ENCODE measurements around the gene CA7. TPM values are rescaled to one million over a fixed set of nuclear protein-coding genes. Genes with fewer than 3 reads are reported as not detected.
A peak's percentile ranks its signal among the peaks of the same experiment; 100 is the strongest.

CA7 gene
- total RNA-seq, 1 donor from 2014 or later = not detected

DNA sequence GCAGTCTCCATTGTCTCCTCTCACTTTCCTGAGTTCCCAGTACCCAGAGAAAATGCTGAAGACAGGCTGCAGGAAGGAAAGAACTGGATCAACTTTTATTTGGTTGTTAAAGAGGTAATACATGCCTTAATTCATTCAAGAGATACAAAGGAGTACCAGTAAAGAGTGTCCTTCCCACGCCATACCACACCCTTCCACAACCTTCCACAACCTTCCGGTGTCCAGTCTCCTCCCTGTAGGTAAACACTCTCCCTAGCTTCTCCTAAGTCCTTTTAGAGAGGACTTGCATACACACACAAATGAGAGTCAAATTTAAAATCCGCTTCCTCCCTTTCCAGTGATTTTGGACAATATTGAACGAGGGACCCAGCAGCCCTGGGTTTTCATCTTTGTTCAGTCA lies 2.8 kb upstream of the CA7 start:
- Histone ChIP-seq H3K9me3 (peaks cover 0 to 3% of the 10 kb centered on the region in 2 donors), H3K27me3 (peaks cover 15% of the 10 kb centered on the region), H3K4me1 (peaks cover 8 to 18% of the 10 kb centered on the region in 2 donors), H3K4me3 (no peak overlapping the region), H3K36me3 (no peaks in the 10 kb centered on the region), H3K27ac (no peak overlapping the region)
- intact Hi-C loops (cut with DNase I) = no loop called here
- TF ChIP-seq CTCF (IDR thresholded peaks at IDR 0.05) = no peak
- peak in 1 of 2 donors; percentile 24 for DNase-seq (ENCODE audit: low spot score in 2 of 2)

DNA sequence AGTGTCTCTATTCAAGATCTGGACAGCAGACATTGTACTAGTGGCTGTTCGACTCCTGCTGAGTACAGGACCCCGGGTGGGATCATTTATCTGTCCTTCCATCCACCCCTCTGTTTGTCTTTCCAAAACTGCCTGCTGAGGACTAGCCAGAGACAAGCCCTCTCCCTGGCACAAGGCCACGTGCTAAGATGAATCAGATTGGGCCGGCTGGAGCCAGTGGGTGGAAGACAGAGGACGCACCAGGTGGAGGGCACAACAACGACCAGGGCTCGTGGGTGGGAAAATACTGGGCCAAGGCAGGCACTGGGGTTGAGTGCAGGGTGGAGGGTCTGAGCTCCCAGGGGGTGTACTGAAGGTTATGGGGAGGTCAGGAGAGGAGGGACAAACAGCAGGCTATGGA lies 1.4 kb upstream of the CA7 start:
- peak in 1 of 2 donors; percentile 51 for DNase-seq (ENCODE audit: low spot score in 2 of 2)
- Histone ChIP-seq H3K27me3 (peaks cover 15% of the 10 kb centered on the region), H3K4me1 (peaks cover 8 to 18% of the 10 kb centered on the region in 2 donors), H3K4me3 (no peak overlapping the region), H3K36me3 (no peaks in the 10 kb centered on the region), H3K9me3 (peaks cover 0 to 3% of the 10 kb centered on the region in 2 donors), H3K27ac (no peak overlapping the region)
- intact Hi-C loops (cut with DNase I) = no loop called here
- no peak for TF ChIP-seq CTCF (IDR thresholded peaks at IDR 0.05)

DNA sequence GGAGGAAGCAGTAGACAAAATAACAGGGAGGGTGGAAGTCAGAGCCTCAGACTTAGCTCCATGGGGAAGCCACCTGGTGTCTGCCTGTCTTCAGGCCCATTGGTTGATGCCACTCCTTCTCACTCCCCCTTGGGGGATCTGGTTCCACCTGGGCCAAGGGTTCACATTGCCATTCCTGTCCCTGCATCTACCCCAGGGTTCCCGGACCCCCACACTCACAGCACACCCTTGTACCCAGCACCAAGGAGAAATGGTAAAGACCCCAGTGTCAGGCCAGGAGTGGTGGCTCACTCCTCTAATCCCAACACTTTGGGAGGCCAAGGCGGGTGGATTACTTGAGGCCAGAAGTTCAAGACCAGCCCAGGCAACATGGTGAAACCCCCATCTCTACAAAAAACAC lies 1.0 kb upstream of the CA7 start:
- Histone ChIP-seq H3K36me3 (no peaks in the 10 kb centered on the region), H3K4me3 (no peak overlapping the region), H3K27ac (no peak overlapping the region), H3K4me1 (peaks cover 8 to 18% of the 10 kb centered on the region in 2 donors), H3K27me3 (peaks cover 15% of the 10 kb centered on the region), H3K9me3 (peaks cover 0 to 3% of the 10 kb centered on the region in 2 donors)
- peak in 1 of 2 donors; percentile 42 for DNase-seq (ENCODE audit: low spot score in 2 of 2)
- intact Hi-C loops (cut with DNase I) = no loop called here
- TF ChIP-seq CTCF (IDR thresholded peaks at IDR 0.05) = no peak

DNA sequence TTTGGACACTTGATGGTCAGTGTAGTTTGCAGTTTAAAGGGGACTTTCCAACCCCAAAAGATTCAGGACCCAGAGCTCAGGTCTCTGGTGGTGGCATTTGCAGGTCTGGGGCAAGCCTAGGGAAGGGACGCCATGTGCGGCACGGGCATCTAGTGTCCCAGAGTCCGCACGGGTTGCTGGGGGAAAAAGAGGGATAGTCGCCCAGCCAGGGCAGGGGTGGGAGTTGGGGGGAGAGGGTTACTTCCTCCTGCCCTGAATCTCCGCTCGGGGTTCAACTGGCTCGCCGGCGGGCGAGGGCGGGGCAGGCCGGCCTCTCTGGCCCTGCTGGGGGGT lies 239 bp upstream of the CA7 start:
- peaks cover 8 to 18% of the 10 kb centered on the region in 2 donors for H3K4me1 ChIP-seq
- H3K27ac ChIP-seq = no peak overlapping the region
- intact Hi-C loops (cut with DNase I) = no loop called here
- no peaks in the 10 kb centered on the region for H3K36me3 ChIP-seq
- H3K4me3 ChIP-seq = peak overlapping the region; percentile 59
- DNase-seq (ENCODE audit: low spot score in 2 of 2) = peak in 1 of 2 donors; percentile 50
- peaks cover 15% of the 10 kb centered on the region for H3K27me3 ChIP-seq
- H3K9me3 ChIP-seq = no peaks in the 10 kb centered on the region
- no peak for TF ChIP-seq CTCF (IDR thresholded peaks at IDR 0.05)

- H3K4me3 ChIP-seq = peak overlapping the region; percentile 59
- no peak for TF ChIP-seq CTCF (IDR thresholded peaks at IDR 0.05)
- intact Hi-C loops (cut with DNase I) = no loop called here
- DNase-seq (ENCODE audit: low spot score in 2 of 2) = peak in 1 of 2 donors; percentile 9
- H3K9me3 ChIP-seq = no peaks in the 10 kb centered on the region
- H3K27me3 ChIP-seq = peaks cover 15% of the 10 kb centered on the region
- H3K4me1 ChIP-seq = peaks cover 8 to 18% of the 10 kb centered on the region in 2 donors
- H3K36me3 ChIP-seq = no peaks in the 10 kb centered on the region
- no peak overlapping the region for H3K27ac ChIP-seq
Measured at GRCh38 chr16:66845080-66845410, 831 bp downstream of the CA7 start.

GRCh38 chr16:66845791-66846221 lies 1.6 kb downstream of the CA7 start:
- no peaks in the 10 kb centered on the region for H3K9me3 ChIP-seq
- no peak overlapping the region for H3K27ac ChIP-seq
- H3K4me1 ChIP-seq = peaks cover 8 to 18% of the 10 kb centered on the region in 2 donors
- no peak overlapping the region for H3K4me3 ChIP-seq
- peaks cover 15% of the 10 kb centered on the region for H3K27me3 ChIP-seq
- no peak for TF ChIP-seq CTCF (IDR thresholded peaks at IDR 0.05)
- H3K36me3 ChIP-seq = no peaks in the 10 kb centered on the region
- DNase-seq (ENCODE audit: low spot score in 2 of 2) = peak in 1 of 2 donors; percentile 45
- intact Hi-C loops (cut with DNase I) = no loop called here

Data from ascending aorta (tissue), 2 donors.